HEK293T (cell line): ENCODE data around the gene MAML2.

Experiments used
- ARNT ChIP-seq: fragments of 450-650 bp; IDR thresholded peaks from 2 replicates; pipeline ENCODE4 v1.6.1; 2017; ENCODE audit warnings: mild to moderate bottlenecking
- BHLHE40 ChIP-seq: fragments of 450-650 bp; IDR thresholded peaks from 2 replicates; pipeline ENCODE4 v1.6.1; 2016; ENCODE audit warnings: mild to moderate bottlenecking, moderate library complexity, borderline replicate concordance
- CTBP1 ChIP-seq: fragments of 450-650 bp; IDR thresholded peaks from 2 replicates; pipeline ENCODE4 v1.6.1; 2016; ENCODE audit warnings: borderline replicate concordance
- ELF4 ChIP-seq: fragments of 450-650 bp; IDR thresholded peaks from 2 replicates; pipeline ENCODE4 v1.6.1; 2017; ENCODE audit warnings: antibody characterized with exemption
- FOXA1 ChIP-seq: fragments of 450-650 bp; IDR thresholded peaks from 2 replicates; pipeline ENCODE4 v1.6.1; 2016; ENCODE audit warnings: mild to moderate bottlenecking
- FOXK2 ChIP-seq: fragments of 450-650 bp; IDR thresholded peaks from 2 replicates; pipeline ENCODE4 v1.6.1; 2016; ENCODE audit warnings: mild to moderate bottlenecking
- FOXM1 ChIP-seq: fragments of 450-650 bp; IDR thresholded peaks from 2 replicates; pipeline ENCODE4 v1.6.1; 2017; ENCODE audit warnings: mild to moderate bottlenecking, borderline replicate concordance
- HDGF ChIP-seq: fragments of 450-650 bp; IDR thresholded peaks from 2 replicates; pipeline ENCODE4 v1.6.1; 2017; ENCODE audit warnings: antibody characterized with exemption, borderline replicate concordance
- NFRKB ChIP-seq: fragments of 450-650 bp; IDR thresholded peaks from 2 replicates; pipeline ENCODE4 v1.6.1; 2016; ENCODE audit warnings: mild to moderate bottlenecking, moderate library complexity
- PKNOX1 ChIP-seq: fragments of 450-650 bp; IDR thresholded peaks from 2 replicates; pipeline ENCODE4 v1.6.1; 2016
- SP1 ChIP-seq: fragments of 450-650 bp; IDR thresholded peaks from 2 replicates; pipeline ENCODE4 v1.6.1; 2017
- SUZ12 ChIP-seq: fragments of 450-650 bp; IDR thresholded peaks from 2 replicates; pipeline ENCODE4 v1.6.1; 2016; ENCODE audit warnings: mild to moderate bottlenecking
- TARDBP ChIP-seq: fragments of 450-650 bp; IDR thresholded peaks from 2 replicates; pipeline ENCODE4 v1.6.1; 2016

GRCh38 chr11:96147186-96147585, 195.8 kb downstream of the MAML2 start:
- TF ChIP-seq ELF4 (no peak), SUZ12 (no peak), FOXA1 (no peak), BHLHE40 (no peak), PKNOX1 (no peak), SP1 (no peak), TARDBP (no peak), NFRKB (no peak), FOXM1 (no peak), ARNT (no peak), HDGF (no peak), FOXK2 (no peak), CTBP1 (no peak)
